ENCODE data around the gene LRFN2.

Gene LRFN2

GRCh38 chr6:40509716-40510260 lies 77.4 kb downstream of the LRFN2 start:
- DNase-seq: no peak

- peak; percentile 3 for DNase-seq
Observed at GRCh38 chr6:40509086-40509485, 78.1 kb downstream of the LRFN2 start.

GRCh38 chr6:40506954-40507353 lies 80.2 kb downstream of the LRFN2 start:
- no peak for DNase-seq

- no peak for DNase-seq
Observed at GRCh38 chr6:40505191-40505810, 81.9 kb downstream of the LRFN2 start.

GRCh38 chr6:40504274-40504673 lies 82.9 kb downstream of the LRFN2 start:
- DNase-seq: no peak

- no peak for DNase-seq
Observed at GRCh38 chr6:40500227-40500626, 86.9 kb downstream of the LRFN2 start.

- no peak for DNase-seq
Observed at GRCh38 chr6:40499215-40499614, 87.9 kb downstream of the LRFN2 start.

GRCh38 chr6:40498148-40498547 lies 89.0 kb downstream of the LRFN2 start:
- no peak for DNase-seq

GRCh38 chr6:40492187-40492586 lies 95.0 kb downstream of the LRFN2 start:
- no peak for DNase-seq

- no peak for DNase-seq
Observed at GRCh38 chr6:40490508-40490907, 96.7 kb downstream of the LRFN2 start.

GRCh38 chr6:40489798-40490197 lies 97.4 kb downstream of the LRFN2 start:
- no peak for DNase-seq

GRCh38 chr6:40486576-40486975 lies 100.6 kb downstream of the LRFN2 start:
- DNase-seq: no peak

GRCh38 chr6:40485795-40486194 lies 101.4 kb downstream of the LRFN2 start:
- DNase-seq: no peak

- no peak for DNase-seq
Observed at GRCh38 chr6:40485300-40485699, 101.9 kb downstream of the LRFN2 start.

- DNase-seq: no peak
Observed at GRCh38 chr6:40484066-40484465, 103.1 kb downstream of the LRFN2 start.

- DNase-seq: no peak
Observed at GRCh38 chr6:40482532-40482931, 104.6 kb downstream of the LRFN2 start.

- DNase-seq: no peak
Observed at GRCh38 chr6:40480678-40481077, 106.5 kb downstream of the LRFN2 start.

- DNase-seq: no peak
Observed at GRCh38 chr6:40479706-40480105, 107.5 kb downstream of the LRFN2 start.

- DNase-seq: no peak
Observed at GRCh38 chr6:40477246-40478126, 109.7 kb downstream of the LRFN2 start.

- no peak for DNase-seq
Observed at GRCh38 chr6:40476673-40477072, 110.5 kb downstream of the LRFN2 start.

- no peak for DNase-seq
Observed at GRCh38 chr6:40474937-40475336, 112.2 kb downstream of the LRFN2 start.

- DNase-seq: no peak
Observed at GRCh38 chr6:40473026-40473425, 114.1 kb downstream of the LRFN2 start.

GRCh38 chr6:40472353-40472752 lies 114.8 kb downstream of the LRFN2 start:
- no peak for DNase-seq

GRCh38 chr6:40471243-40471642 lies 115.9 kb downstream of the LRFN2 start:
- DNase-seq: no peak

Data from stimulated activated CD4-positive, alpha-beta T cell treated with anti-CD3 and anti-CD28 coated beads, Interleukin-1b, Interleukin-23, amount 100 ng/mL, for 48 hours (primary cell).